K562 (cell line): ENCODE measurements around the gene DNAJC9. TPM values are rescaled to one million over a fixed set of nuclear protein-coding genes. Genes with fewer than 3 reads are reported as not detected.

Experiments
- ATAC-seq: fragments of 200-7000 bp; cut with Tn5 transposase; 3 replicates; pipeline ENCODE4 v1.9.1; 2020; ENCODE audit warnings: moderate library complexity
- BruUV-seq: library from RNA; stranded (reverse); fragments of 400-500 nt; replicated peaks from 2 replicates; lab custom pipeline; 2021; lab: Mats Ljungman, UMichigan
- CTCF ChIA-PET: fragments of 300-600 bp; formaldehyde crosslinking; extraction: SDS; loops from one replicate; lab custom pipeline; 2021; ENCODE audit warnings: low intra/inter-chr PET ratio; lab: Yijun Ruan, JAX
- POLR2A ChIA-PET: fragments of 300-600, 350-650 bp; sonication (Branson Sonifier 250); formaldehyde crosslinking; extraction: SDS; loops from one replicate; lab custom pipeline; 2021; ENCODE audit warnings: antibody characterized with exemption, inconsistent platforms; lab: Yijun Ruan, JAX
- DNase-seq, 4 experiments: peaks; one replicate each; pipeline versions ENCODE4 v3.0.0 to v3.0.0-alpha.2; 2011 to 2018; ENCODE audit warnings: low spot score in 3 of 4, mixed read lengths in 3 of 4; ENCODE audit errors: extremely low read depth in 1 of 4
- FAIRE-seq: peaks from 2 replicates; lab custom pipeline; 2011; peaks lifted over from hg19 to GRCh38; lab: Jason Lieb, UNC
- H2AFZ ChIP-seq: 2 replicates; pipeline ENCODE4 v1.6.0; 2011; ENCODE audit warnings: low read depth, low read length, control low read depth, inconsistent platforms
- H3K27ac ChIP-seq: fragments of 200-600 bp; 3 replicates; pipeline ENCODE4 v1.8.0; 2011; ENCODE audit warnings: low read depth, mild to moderate bottlenecking, control low read depth, inconsistent platforms, low read length, moderate library complexity, mixed read lengths; ENCODE audit errors: extremely low read depth
- H3K27me3 ChIP-seq, 2 experiments: fragments of 300-600 bp in 1 of 2; 2 replicates in 1 of 2; 3 replicates in 1 of 2; pipeline versions ENCODE4 v1.6.0 to v1.8.0; 2011; ENCODE audit warnings: inconsistent platforms in 2 of 2, low read length in 2 of 2, mild to moderate bottlenecking in 1 of 2, mixed read lengths in 1 of 2, moderate library complexity in 1 of 2; ENCODE audit not compliant: control insufficient read depth in 2 of 2, insufficient read depth in 2 of 2
- H3K36me3 ChIP-seq: fragments of 300-600 bp; 3 replicates; pipeline ENCODE4 v1.8.0; 2011; ENCODE audit warnings: mild to moderate bottlenecking, low read length, inconsistent platforms; ENCODE audit not compliant: control insufficient read depth, insufficient read depth
- H3K4me1 ChIP-seq, 2 experiments: fragments of 200-600 bp in 1 of 2; replicated peaks in 1 of 2; 2 replicates in 1 of 2; 3 replicates in 1 of 2; pipeline versions ENCODE4 v1.5.1 to v1.8.0; 2011; ENCODE audit warnings: inconsistent platforms in 2 of 2, low read length in 2 of 2, mild to moderate bottlenecking in 1 of 2, mixed read lengths in 1 of 2, moderate library complexity in 1 of 2; ENCODE audit not compliant: control insufficient read depth in 2 of 2, insufficient read depth in 2 of 2
- H3K4me2 ChIP-seq: 2 replicates; pipeline ENCODE4 v1.6.1; 2011; ENCODE audit warnings: low read length, control low read depth, inconsistent platforms, mixed read lengths; ENCODE audit not compliant: insufficient read depth
- H3K4me3 ChIP-seq: fragments of 200-600 bp; sonication (generic), shearing (Covaris generic); 2 replicates; pipeline ENCODE4 v1.5.1; 2016; ENCODE audit warnings: control low read depth, inconsistent platforms
- H3K79me2 ChIP-seq: fragments of 200-600 bp; 3 replicates; pipeline ENCODE4 v1.8.0; 2011; ENCODE audit warnings: low read length, inconsistent platforms; ENCODE audit not compliant: control insufficient read depth, insufficient read depth
- H3K9ac ChIP-seq, 2 experiments: 2 replicates each; pipeline versions ENCODE4 v1.6.0 to v1.6.1; 2011; ENCODE audit warnings: low read depth in 2 of 2, low read length in 2 of 2, control low read depth in 1 of 2, inconsistent platforms in 1 of 2, mild to moderate bottlenecking in 1 of 2, mixed read lengths in 1 of 2; ENCODE audit not compliant: insufficient read depth in 1 of 2
- H3K9me1 ChIP-seq: one replicate; pipeline ENCODE4 v1.6.0; 2011; ENCODE audit warnings: inconsistent platforms, mild to moderate bottlenecking, low read length, moderate library complexity; ENCODE audit not compliant: control insufficient read depth, insufficient read depth
- H3K9me3 ChIP-seq: replicated peaks from 2 replicates; pipeline ENCODE4 v1.5.1; 2011; ENCODE audit warnings: low read depth, low read length, inconsistent platforms; ENCODE audit not compliant: control insufficient read depth, insufficient read depth
- H4K20me1 ChIP-seq: replicated peaks from 2 replicates; pipeline ENCODE4 v1.6.1; 2011; ENCODE audit warnings: low read length, inconsistent platforms, mixed read lengths; ENCODE audit not compliant: control insufficient read depth, insufficient read depth
- CBX2 ChIP-seq: fragments of 200-600 bp; sonication (generic); IDR thresholded peaks from one replicate; pipeline ENCODE4 v1.6.1; 2012; ENCODE audit warnings: mild to moderate bottlenecking, low read length, inconsistent platforms; ENCODE audit not compliant: insufficient read depth, poor library complexity, severe bottlenecking
- CTCF ChIP-seq, 3 experiments: IDR thresholded peaks in 2 of 3; conservative IDR thresholded peaks in 1 of 3; 2 replicates each; pipeline ENCODE4 v1.5.1; 2011 to 2012; ENCODE audit warnings: low read length in 3 of 3, mild to moderate bottlenecking in 3 of 3, control low read depth in 2 of 3, improper control_type of control experiment in 1 of 3, inconsistent platforms in 1 of 3, low read depth in 1 of 3, mixed read lengths in 1 of 3, moderate library complexity in 1 of 3; ENCODE audit not compliant: insufficient read depth in 2 of 3
- MAZ ChIP-seq, 2 experiments: fragments of 450-650 bp in 1 of 2; sonication (generic) in 1 of 2; formaldehyde crosslinking; IDR thresholded peaks in 1 of 2; conservative IDR thresholded peaks in 1 of 2; 2 replicates each; pipeline versions ENCODE4 v1.4.0 to v1.5.0; 2020; ENCODE audit warnings: mild to moderate bottlenecking in 1 of 2, missing genetic modification reagents in 1 of 2
- RCOR1 ChIP-seq, 2 experiments: IDR thresholded peaks; 2 replicates each; pipeline ENCODE4 v1.6.1; 2012; ENCODE audit warnings: low read depth in 2 of 2, low read length in 2 of 2, borderline replicate concordance in 1 of 2, improper control_type of control experiment in 1 of 2
- SNRNP70 ChIP-seq: fragments of 200-400 bp; formaldehyde crosslinking; optimal IDR thresholded peaks from 2 replicates; pipeline ENCODE3; 2017; ENCODE audit warnings: low read depth, low read length
- TFAM ChIP-seq: fragments of 250-450 bp; sonication (Bioruptor Pico); conservative IDR thresholded peaks from 2 replicates; pipeline ENCODE4 v1.5.0; 2021; ENCODE audit warnings: mild to moderate bottlenecking, moderate library complexity
- ZFX ChIP-seq: sonication (generic); formaldehyde crosslinking; IDR thresholded peaks from 2 replicates; pipeline ENCODE4 v1.8.0; 2022; ENCODE audit warnings: mild to moderate bottlenecking, missing genetic modification reagents, moderate library complexity
- WGBS: fragments of 100-300 bp; shearing (Covaris generic); methylation state at CpG from one replicate; pipeline ENCODE4 v1.1.6; 2016; ENCODE audit warnings: low coverage, mixed read lengths; ENCODE audit not compliant: insufficient coverage; ENCODE audit errors: missing lambda C conversion rate; 5-methylcytosine and 5-hydroxymethylcytosine counted together
- in situ Hi-C: fragments of 300-500 bp; cut with MboI; formaldehyde crosslinking; loops from 4 replicates; pipeline ENCODE4 v1.15.0; 2018; ENCODE audit warnings: inconsistent platforms, mixed read lengths
- intact Hi-C: fragments of 100-400 bp; cut with micrococcal nuclease; formaldehyde crosslinking; loops from 2 replicates; pipeline ENCODE4 v1.14.2; 2022
- polyA plus RNA-seq, 8 experiments: library from polyadenylated mRNA; depleted of rRNA in 4 of 8; stranded (reverse) in 5 of 8; unstranded in 3 of 8; fragments of >200 nt; fragmentation: Nextera tagmentation in 2 of 8; fragmentation: Illumina TruSeq in 1 of 8; extraction: Ambion mirVana in 2 of 8; extraction: Trizol in 1 of 8; gene quantifications; 2 replicates each; pipeline versions ENCODE4 v1.2.1 to v1.2.3, GENCODE V29; 2011 to 2014; ENCODE audit warnings: inconsistent platforms in 1 of 8, missing spikeins in 1 of 8
- total RNA-seq, 7 experiments: library from RNA; depleted of rRNA in 6 of 7; stranded (reverse); fragments of >200 nt in 6 of 7; fragmentation: Illumina TruSeq in 2 of 7; extraction: Trizol in 2 of 7; gene quantifications; 2 replicates each; pipeline versions ENCODE4 v1.2.1 to v1.2.3, GENCODE V29; 2011 to 2021; ENCODE audit warnings: low replicate concordance in 1 of 7
- TF ChIP-seq, protein P1 (sequence below): fragments of 450-650 bp; IDR thresholded peaks from 2 replicates; pipeline ENCODE4 v1.6.1; 2016; ENCODE audit warnings: mild to moderate bottlenecking

Gene DNAJC9
- total and polyA plus RNA-seq, 9 of the 15 experiments (the other 6 are each of a cell fraction or from before 2014, with no cell fraction given) = 66.7 to 133 (median 102) TPM

- Histone ChIP-seq H3K9ac (no peak overlapping the region), H2AFZ (no peak overlapping the region), H3K27me3 (no peaks in the 10 kb centered on the region), H3K4me2 (no peak overlapping the region), H3K9me1 (no peaks in the 10 kb centered on the region), H3K36me3 (no peaks in the 10 kb centered on the region), H3K4me1 (peaks cover 0 to 9% of the 10 kb centered on the region in 2 experiments; a peak in 2 of 5 replicates), H3K79me2 (no peaks in the 10 kb centered on the region), H3K4me3 (no peak overlapping the region), H4K20me1 (no peaks in the 10 kb centered on the region), H3K27ac (no peak overlapping the region)
- BruUV-seq = no TSS peak
- ATAC-seq = no peak
- intact Hi-C loops = loop anchor here (5.0 kb wide), 1 partner anchor 52 kb away; the partner anchor contains the start of genes ECD and FAM149B1
- in situ Hi-C loops = no loop called here
- ChIA-PET POLR2A (interaction anchor here (0.6 kb wide), 1 partner anchor 363 kb away, joined by 3 read pairs; no protein-coding TSS in a partner anchor), CTCF (interaction anchor here (1.1 kb wide), 1 partner anchor 60 kb away, joined by 3 read pairs; no protein-coding TSS in a partner anchor)
- DNase-seq = no peak
- FAIRE-seq = no peak
- no peak for TF ChIP-seq TFAM (CRISPR knock-in tag)
- TF ChIP-seq, all 486 proteins: peak for 0
- no peaks in the 10 kb centered on the region for H3K9me3 ChIP-seq
Observed at GRCh38 chr10:73219384-73219783, 27.7 kb downstream of the DNAJC9 start.

DNA sequence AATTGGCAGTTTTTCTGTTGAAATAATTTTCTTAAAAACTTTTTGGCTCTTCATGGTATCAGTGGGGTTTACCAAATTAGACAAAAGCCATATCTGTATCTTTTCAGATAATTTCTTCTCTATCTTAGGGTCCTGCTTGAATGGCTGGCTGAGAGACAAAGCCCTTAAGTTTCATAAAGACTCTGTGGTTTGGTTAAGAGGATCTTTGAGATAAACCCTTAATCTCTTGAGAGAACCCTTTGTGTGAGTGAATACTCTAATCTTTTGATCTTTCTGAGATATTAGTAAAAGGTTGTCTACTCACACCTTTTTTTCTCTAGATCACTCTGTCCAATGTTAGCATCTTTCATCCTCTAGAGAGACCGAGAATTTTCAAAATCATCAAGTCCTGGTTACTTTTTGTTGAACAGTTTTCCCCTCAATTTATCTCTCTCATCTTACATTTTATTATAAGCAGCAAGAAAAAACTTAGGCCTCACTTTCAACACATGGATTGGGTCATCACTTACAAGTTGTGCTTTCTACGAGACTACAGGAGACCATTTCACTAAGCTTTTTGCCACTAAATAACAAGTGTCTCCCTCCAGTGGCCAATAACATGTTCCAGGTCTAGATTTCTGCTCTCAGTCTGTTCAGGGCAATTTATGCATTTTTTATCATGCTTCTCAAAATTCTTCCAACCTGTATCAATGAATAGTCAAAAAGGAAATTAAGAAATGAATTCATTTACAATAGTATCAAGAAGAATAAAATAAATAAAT lies 28.4 kb downstream of the DNAJC9 start:
- no peaks in the 10 kb centered on the region for H3K27me3 ChIP-seq
- no peaks in the 10 kb centered on the region for H3K79me2 ChIP-seq
- 64% methylated on average over 2 of the region's 2 CpGs for WGBS
- no peak overlapping the region for H3K27ac ChIP-seq
- ATAC-seq (peak; percentile 90), FAIRE-seq (peak; percentile 74), DNase-seq (peak; percentile 37 to 67 (median 54))
- H3K4me3 ChIP-seq = no peak overlapping the region
- intact Hi-C loops (loop anchor here (5.0 kb wide), 1 partner anchor 51 kb away; the partner anchor contains the start of genes ECD and FAM149B1), in situ Hi-C loops (no loop called here)
- BruUV-seq = no TSS peak
- H3K9ac ChIP-seq = no peak overlapping the region
- ChIA-PET POLR2A (interaction anchor here (0.6 to 0.9 kb wide), 2 partner anchors 26 to 28 kb away, joined by 3 read pairs; partner anchors contain the start of gene DNAJC9), CTCF (interaction anchor here (0.5 to 1.1 kb wide), 2 partner anchors 16 to 59 kb away, joined by 3 read pairs; no protein-coding TSS in a partner anchor)
- H2AFZ ChIP-seq = peak overlapping the region; percentile 54
- H3K36me3 ChIP-seq = no peaks in the 10 kb centered on the region
- H3K9me3 ChIP-seq = no peaks in the 10 kb centered on the region
- H3K4me1 ChIP-seq = peaks cover 0 to 9% of the 10 kb centered on the region in 2 experiments; a peak in 2 of 5 replicates
- H4K20me1 ChIP-seq = no peaks in the 10 kb centered on the region
- no peak overlapping the region for H3K4me2 ChIP-seq
- H3K9me1 ChIP-seq = no peaks in the 10 kb centered on the region
- TF ChIP-seq ZFX (CRISPR knock-in tag) (no peak), CBX2 (no peak), CTCF (IDR thresholded peaks at IDR 0.05 in 2 of 3, conservative IDR thresholded peaks at IDR 0.05 in 1 of 3; ENCODE audit: insufficient read depth in 2 of 3, low read depth in 1 of 3, low read length in 3 of 3) (peak; percentile 52 to 71 (median 61); a peak in 5 of 6 replicates), MAZ (CRISPR knock-in tag; conservative IDR thresholded peaks at IDR 0.05 in 1 of 2, IDR thresholded peaks at IDR 0.05 in 1 of 2) (0 out of 4 replicates have a peak, but pooled peaks of 1 of the 2 experiments have one; percentile 14), RCOR1 (IDR thresholded peaks at IDR 0.05; ENCODE audit: borderline replicate concordance in 1 of 2, low read depth in 2 of 2, low read length in 2 of 2) (no peak), SNRNP70 (no peak)
- TF ChIP-seq, protein P1, sequence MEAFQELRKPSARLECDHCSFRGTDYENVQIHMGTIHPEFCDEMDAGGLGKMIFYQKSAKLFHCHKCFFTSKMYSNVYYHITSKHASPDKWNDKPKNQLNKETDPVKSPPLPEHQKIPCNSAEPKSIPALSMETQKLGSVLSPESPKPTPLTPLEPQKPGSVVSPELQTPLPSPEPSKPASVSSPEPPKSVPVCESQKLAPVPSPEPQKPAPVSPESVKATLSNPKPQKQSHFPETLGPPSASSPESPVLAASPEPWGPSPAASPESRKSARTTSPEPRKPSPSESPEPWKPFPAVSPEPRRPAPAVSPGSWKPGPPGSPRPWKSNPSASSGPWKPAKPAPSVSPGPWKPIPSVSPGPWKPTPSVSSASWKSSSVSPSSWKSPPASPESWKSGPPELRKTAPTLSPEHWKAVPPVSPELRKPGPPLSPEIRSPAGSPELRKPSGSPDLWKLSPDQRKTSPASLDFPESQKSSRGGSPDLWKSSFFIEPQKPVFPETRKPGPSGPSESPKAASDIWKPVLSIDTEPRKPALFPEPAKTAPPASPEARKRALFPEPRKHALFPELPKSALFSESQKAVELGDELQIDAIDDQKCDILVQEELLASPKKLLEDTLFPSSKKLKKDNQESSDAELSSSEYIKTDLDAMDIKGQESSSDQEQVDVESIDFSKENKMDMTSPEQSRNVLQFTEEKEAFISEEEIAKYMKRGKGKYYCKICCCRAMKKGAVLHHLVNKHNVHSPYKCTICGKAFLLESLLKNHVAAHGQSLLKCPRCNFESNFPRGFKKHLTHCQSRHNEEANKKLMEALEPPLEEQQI = no peak
